ENCODE measurements around the gene SULT2B1. TPM values are rescaled to one million over a fixed set of nuclear protein-coding genes. Genes with fewer than 3 reads are reported as not detected.
A peak's percentile ranks its signal among the peaks of the same experiment; 100 is the strongest.

The SULT2B1 gene
- total RNA-seq, 5 donors from 2014 or later (not counting 1 experiment from before 2014, with no cell fraction given): not detected

- CTCF ChIA-PET: no interaction called here
- Mint-ChIP-seq H3K9me3 (no peaks in the 10 kb centered on the region), H3K27me3 (peaks cover 4 to 14% of the 10 kb centered on the region in 2 donors), H3K27ac (no peak overlapping the region), H3K4me3 (no peak overlapping the region), H3K4me1 (peaks cover 0 to 3% (median 2%) of the 10 kb centered on the region in 3 donors), H3K36me3 (no peaks in the 10 kb centered on the region)
- 76% methylated on average over 14 of the region's 18 CpGs for WGBS (ENCODE audit: insufficient coverage)
- Histone ChIP-seq H3K27ac (ENCODE audit: low read length) (no peak overlapping the region), H3K27me3 (replicated peaks in 1 of 2; ENCODE audit: control insufficient read depth in 2 of 2, extremely low read depth in 1 of 2, insufficient read depth in 2 of 2, low read length in 1 of 2) (peaks cover 0 to 53% of the 10 kb centered on the region in 2 experiments), H3K9me3 (no peaks in the 10 kb centered on the region), H3K36me3 (ENCODE audit: control insufficient read depth in 2 of 2, extremely low read depth in 1 of 2, insufficient read depth in 1 of 2, low read length in 1 of 2) (no peaks in the 10 kb centered on the region), H3K4me1 (ENCODE audit: control insufficient read depth in 1 of 2, extremely low read depth in 1 of 2, insufficient read depth in 2 of 2, low read length in 2 of 2) (peaks cover 0 to 4% of the 10 kb centered on the region in 2 experiments), H3K4me3 (ENCODE audit: control insufficient read depth in 1 of 2, extremely low read depth in 1 of 2, low read length in 1 of 2) (no peak overlapping the region)
- POLR2A ChIA-PET: no interaction called here
- no peak for DNase-seq
- ATAC-seq (replicated peaks in 1 of 4): no peak
Observed at GRCh38 chr19:48553676-48554384, 1.9 kb downstream of the SULT2B1 start.

GRCh38 chr19:48554385-48555091 is 2.6 kb downstream of the SULT2B1 start:
- 50% methylated on average over 4 of the region's 16 CpGs for WGBS (ENCODE audit: insufficient coverage)
- no peaks in the 10 kb centered on the region for H3K36me3 Mint-ChIP-seq
- Histone ChIP-seq H3K9me3 (no peaks in the 10 kb centered on the region), H3K36me3 (ENCODE audit: control insufficient read depth in 2 of 2, extremely low read depth in 1 of 2, insufficient read depth in 1 of 2, low read length in 1 of 2) (no peaks in the 10 kb centered on the region), H3K4me1 (ENCODE audit: control insufficient read depth in 1 of 2, extremely low read depth in 1 of 2, insufficient read depth in 2 of 2, low read length in 2 of 2) (peaks cover 0 to 4% of the 10 kb centered on the region in 2 experiments), H3K27me3 (replicated peaks in 1 of 2; ENCODE audit: control insufficient read depth in 2 of 2, extremely low read depth in 1 of 2, insufficient read depth in 2 of 2, low read length in 1 of 2) (peaks cover 0 to 60% of the 10 kb centered on the region in 2 experiments), H3K4me3 (ENCODE audit: control insufficient read depth in 1 of 2, extremely low read depth in 1 of 2, low read length in 1 of 2) (no peak overlapping the region), H3K27ac (ENCODE audit: low read length) (no peak overlapping the region)
- ChIA-PET POLR2A (no interaction called here), CTCF (no interaction called here)
- peaks cover 0 to 3% (median 2%) of the 10 kb centered on the region in 3 donors for H3K4me1 Mint-ChIP-seq
- no peaks in the 10 kb centered on the region for H3K9me3 Mint-ChIP-seq
- H3K27ac Mint-ChIP-seq: no peak overlapping the region
- ATAC-seq (replicated peaks in 1 of 4) (no peak), DNase-seq (no peak)
- peaks cover 8 to 20% of the 10 kb centered on the region in 2 donors for H3K27me3 Mint-ChIP-seq
- no peak overlapping the region for H3K4me3 Mint-ChIP-seq

GRCh38 chr19:48556163-48556562 is 4.2 kb downstream of the SULT2B1 start:
- ChIA-PET POLR2A (no interaction called here), CTCF (no interaction called here)
- H3K9me3 Mint-ChIP-seq: no peaks in the 10 kb centered on the region
- H3K4me3 Mint-ChIP-seq: no peak overlapping the region
- no peaks in the 10 kb centered on the region for H3K36me3 Mint-ChIP-seq
- no peak for DNase-seq
- no peaks in the 10 kb centered on the region for H3K36me3 ChIP-seq (ENCODE audit: control insufficient read depth in 2 of 2, extremely low read depth in 1 of 2, insufficient read depth in 1 of 2, low read length in 1 of 2)
- ATAC-seq (replicated peaks in 1 of 4): no peak
- 74% methylated on average over 11 of the region's 11 CpGs for WGBS (ENCODE audit: insufficient coverage)
- peaks cover 0 to 4% of the 10 kb centered on the region in 2 experiments for H3K4me1 ChIP-seq (ENCODE audit: control insufficient read depth in 1 of 2, extremely low read depth in 1 of 2, insufficient read depth in 2 of 2, low read length in 2 of 2)
- H3K27ac Mint-ChIP-seq: no peak overlapping the region
- H3K4me3 ChIP-seq (ENCODE audit: control insufficient read depth in 1 of 2, extremely low read depth in 1 of 2, low read length in 1 of 2): no peak overlapping the region
- peaks cover 0 to 3% (median 2%) of the 10 kb centered on the region in 3 donors for H3K4me1 Mint-ChIP-seq
- H3K9me3 ChIP-seq: no peaks in the 10 kb centered on the region
- H3K27ac ChIP-seq (ENCODE audit: low read length): no peak overlapping the region
- peaks cover 8 to 20% of the 10 kb centered on the region in 2 donors for H3K27me3 Mint-ChIP-seq
- peaks cover 0 to 60% of the 10 kb centered on the region in 2 experiments for H3K27me3 ChIP-seq (replicated peaks in 1 of 2; ENCODE audit: control insufficient read depth in 2 of 2, extremely low read depth in 1 of 2, insufficient read depth in 2 of 2, low read length in 1 of 2)

- peaks cover 0 to 3% (median 2%) of the 10 kb centered on the region in 3 donors for H3K4me1 Mint-ChIP-seq
- DNase-seq: no peak
- Histone ChIP-seq H3K27ac (ENCODE audit: low read length) (no peak overlapping the region), H3K4me3 (ENCODE audit: control insufficient read depth in 1 of 2, extremely low read depth in 1 of 2, low read length in 1 of 2) (no peak overlapping the region), H3K27me3 (replicated peaks in 1 of 2; ENCODE audit: control insufficient read depth in 2 of 2, extremely low read depth in 1 of 2, insufficient read depth in 2 of 2, low read length in 1 of 2) (peaks cover 0 to 54% of the 10 kb centered on the region in 2 experiments), H3K4me1 (ENCODE audit: control insufficient read depth in 1 of 2, extremely low read depth in 1 of 2, insufficient read depth in 2 of 2, low read length in 2 of 2) (peaks cover 0 to 4% of the 10 kb centered on the region in 2 experiments), H3K9me3 (no peaks in the 10 kb centered on the region), H3K36me3 (ENCODE audit: control insufficient read depth in 2 of 2, extremely low read depth in 1 of 2, insufficient read depth in 1 of 2, low read length in 1 of 2) (no peaks in the 10 kb centered on the region)
- POLR2A ChIA-PET: no interaction called here
- peaks cover 4 to 19% of the 10 kb centered on the region in 2 donors for H3K27me3 Mint-ChIP-seq
- no peak overlapping the region for H3K4me3 Mint-ChIP-seq
- H3K27ac Mint-ChIP-seq: no peak overlapping the region
- 90% methylated on average over 4 of the region's 5 CpGs for WGBS (ENCODE audit: insufficient coverage)
- CTCF ChIA-PET: no interaction called here
- no peaks in the 10 kb centered on the region for H3K36me3 Mint-ChIP-seq
- H3K9me3 Mint-ChIP-seq: no peaks in the 10 kb centered on the region
- ATAC-seq (replicated peaks in 1 of 4): no peak
Observed at GRCh38 chr19:48556825-48557224, 4.9 kb downstream of the SULT2B1 start.

GRCh38 chr19:48558018-48558684 is 6.2 kb downstream of the SULT2B1 start:
- ATAC-seq (replicated peaks in 1 of 4) (peak in 1 of 4 experiments; percentile 31), DNase-seq (no peak)
- POLR2A ChIA-PET: no interaction called here
- Histone ChIP-seq H3K4me1 (ENCODE audit: control insufficient read depth in 1 of 2, extremely low read depth in 1 of 2, insufficient read depth in 2 of 2, low read length in 2 of 2) (peaks cover 0 to 4% of the 10 kb centered on the region in 2 experiments), H3K27me3 (replicated peaks in 1 of 2; ENCODE audit: control insufficient read depth in 2 of 2, extremely low read depth in 1 of 2, insufficient read depth in 2 of 2, low read length in 1 of 2) (peaks cover 0 to 46% of the 10 kb centered on the region in 2 experiments), H3K36me3 (ENCODE audit: control insufficient read depth in 2 of 2, extremely low read depth in 1 of 2, insufficient read depth in 1 of 2, low read length in 1 of 2) (no peaks in the 10 kb centered on the region), H3K27ac (ENCODE audit: low read length) (no peak overlapping the region), H3K9me3 (no peaks in the 10 kb centered on the region), H3K4me3 (ENCODE audit: control insufficient read depth in 1 of 2, extremely low read depth in 1 of 2, low read length in 1 of 2) (no peak overlapping the region)
- H3K27ac Mint-ChIP-seq: no peak overlapping the region
- H3K4me1 Mint-ChIP-seq: peaks cover 0 to 3% (median 2%) of the 10 kb centered on the region in 3 donors
- H3K9me3 Mint-ChIP-seq: no peaks in the 10 kb centered on the region
- CTCF ChIA-PET: no interaction called here
- H3K4me3 Mint-ChIP-seq: no peak overlapping the region
- H3K36me3 Mint-ChIP-seq: no peaks in the 10 kb centered on the region
- H3K27me3 Mint-ChIP-seq: peaks cover 4 to 19% of the 10 kb centered on the region in 2 donors
- 19% methylated on average over 24 of the region's 27 CpGs for WGBS (ENCODE audit: insufficient coverage)

- H3K27me3 ChIP-seq (replicated peaks in 1 of 2; ENCODE audit: control insufficient read depth in 2 of 2, extremely low read depth in 1 of 2, insufficient read depth in 2 of 2, low read length in 1 of 2): peaks cover 0 to 37% of the 10 kb centered on the region in 2 experiments
- 40% methylated on average over 1 of the region's 6 CpGs for WGBS (ENCODE audit: insufficient coverage)
- no peak overlapping the region for H3K27ac Mint-ChIP-seq
- H3K27ac ChIP-seq (ENCODE audit: low read length): no peak overlapping the region
- no peak overlapping the region for H3K4me3 ChIP-seq (ENCODE audit: control insufficient read depth in 1 of 2, extremely low read depth in 1 of 2, low read length in 1 of 2)
- no peaks in the 10 kb centered on the region for H3K9me3 ChIP-seq
- no peaks in the 10 kb centered on the region for H3K36me3 ChIP-seq (ENCODE audit: control insufficient read depth in 2 of 2, extremely low read depth in 1 of 2, insufficient read depth in 1 of 2, low read length in 1 of 2)
- H3K36me3 Mint-ChIP-seq: no peaks in the 10 kb centered on the region
- ChIA-PET POLR2A (no interaction called here), CTCF (no interaction called here)
- H3K27me3 Mint-ChIP-seq: peaks cover 4 to 17% of the 10 kb centered on the region in 2 donors
- H3K4me3 Mint-ChIP-seq: no peak overlapping the region
- peaks cover 0 to 4% of the 10 kb centered on the region in 2 experiments for H3K4me1 ChIP-seq (ENCODE audit: control insufficient read depth in 1 of 2, extremely low read depth in 1 of 2, insufficient read depth in 2 of 2, low read length in 2 of 2)
- peaks cover 0 to 3% (median 2%) of the 10 kb centered on the region in 3 donors for H3K4me1 Mint-ChIP-seq
- no peaks in the 10 kb centered on the region for H3K9me3 Mint-ChIP-seq
- ATAC-seq (replicated peaks in 1 of 4): no peak
- peak in 1 of 35 experiments; percentile 17 for DNase-seq
Observed at GRCh38 chr19:48560095-48560530, 8.1 kb downstream of the SULT2B1 start.
